Erythroblast (primary cell): Measurements from ENCODE around the gene TRMO.
"Not testable (repeated sequence)": the region's sequence is repeated elsewhere in the genome, so short reads cannot be mapped to it uniquely, and the experiment has no call there.

Experiments used
- DNase-seq, 2 experiments: peaks; one replicate each; lab custom pipeline; 2025; lab: John Stamatoyannopoulos, UW
- GATA1 ChIP-seq: IDR thresholded peaks from 2 replicates; pipeline ENCODE4 v1.6.1; 2011; ENCODE audit warnings: low read depth, mild to moderate bottlenecking, control low read depth, low read length, moderate library complexity
- POLR2A ChIP-seq: IDR thresholded peaks from 2 replicates; pipeline ENCODE4 v1.6.1; 2011; ENCODE audit warnings: mild to moderate bottlenecking, low read length

Gene TRMO

DNA sequence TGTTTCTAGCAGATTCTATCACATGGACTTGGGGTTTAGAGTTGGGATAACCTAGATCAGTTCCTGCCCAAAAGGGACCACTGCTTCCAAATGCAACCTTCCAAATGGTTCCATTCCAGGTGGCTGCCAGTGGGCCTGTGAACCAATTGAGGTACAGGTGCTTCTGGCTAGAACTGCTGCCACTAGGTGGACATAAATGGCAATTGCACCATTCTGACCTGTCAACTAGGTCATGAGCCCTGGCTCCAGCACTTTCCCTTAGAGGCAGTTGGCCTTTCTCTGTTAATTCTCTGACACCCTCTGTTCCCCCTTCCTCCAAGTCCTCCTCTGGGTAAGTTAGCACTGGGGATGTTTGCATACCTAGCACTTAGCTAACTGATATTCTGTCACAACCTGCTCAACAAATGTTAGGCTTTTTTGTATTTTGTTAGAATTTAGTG lies 32.3 kb upstream of the TRMO start:
- peak; percentile 87 to 89 for DNase-seq
- TF ChIP-seq POLR2A, result peak; percentile 27
- TF ChIP-seq GATA1, result no peak

DNA sequence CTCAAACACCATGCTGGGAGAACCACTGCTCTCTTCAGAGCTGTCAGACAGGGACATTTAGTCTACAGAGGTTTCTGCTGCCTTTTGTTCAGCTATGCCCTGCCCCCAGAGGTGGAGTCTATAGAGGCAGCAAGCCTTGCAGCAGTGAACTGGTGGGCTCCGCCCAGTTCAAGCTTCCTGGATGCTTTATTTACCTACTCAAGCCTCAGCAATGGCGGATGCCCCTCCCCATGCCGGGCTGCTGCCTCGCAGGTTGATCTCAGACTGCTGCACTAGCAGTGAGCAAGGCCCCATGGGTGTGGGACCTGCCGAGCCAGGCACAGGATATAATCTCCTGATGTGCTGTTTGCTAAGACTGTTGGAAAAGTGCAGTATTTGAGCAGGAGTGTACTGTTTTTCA lies 28.6 kb upstream of the TRMO start:
- not testable (repeated sequence) for DNase-seq

DNA sequence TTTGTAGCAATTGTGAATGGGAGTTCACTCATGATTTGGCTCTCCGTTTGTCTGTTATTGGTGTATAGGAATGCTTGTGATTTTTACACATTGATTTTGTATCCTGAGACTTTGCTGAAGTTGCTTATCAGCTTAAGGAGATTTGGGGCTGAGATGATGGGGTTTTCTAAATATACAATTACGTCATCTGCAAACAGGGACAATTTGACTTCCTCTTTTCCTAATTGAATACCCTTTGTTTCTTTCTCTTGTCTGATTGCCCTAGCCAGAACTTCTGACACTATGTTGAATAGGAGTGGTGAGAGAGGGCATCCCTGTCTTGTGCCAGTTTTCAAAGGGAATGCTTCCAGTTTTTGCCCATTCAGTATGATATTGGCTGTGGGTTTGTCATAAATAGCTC lies 24.8 kb upstream of the TRMO start:
- not testable (repeated sequence) for DNase-seq

DNA sequence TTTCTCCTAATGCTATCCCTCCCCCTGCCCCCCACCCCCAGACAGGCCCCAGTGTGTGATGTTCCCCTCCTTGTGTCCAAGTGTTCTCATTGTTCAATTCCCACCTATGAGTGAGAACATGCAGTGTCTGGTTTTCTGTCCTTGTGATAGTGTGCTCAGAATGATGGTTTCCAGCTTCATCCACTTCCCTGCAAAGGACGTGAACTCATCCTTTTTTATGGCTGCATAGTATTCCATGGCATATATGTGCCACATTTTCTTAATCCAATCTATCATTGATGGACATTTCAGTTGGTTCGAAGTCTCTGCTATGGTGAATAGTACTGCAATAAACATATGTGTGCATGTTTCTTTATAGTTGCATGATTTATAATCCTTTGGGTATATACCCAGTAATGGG lies 23.2 kb upstream of the TRMO start:
- DNase-seq, result not testable (repeated sequence)

DNA sequence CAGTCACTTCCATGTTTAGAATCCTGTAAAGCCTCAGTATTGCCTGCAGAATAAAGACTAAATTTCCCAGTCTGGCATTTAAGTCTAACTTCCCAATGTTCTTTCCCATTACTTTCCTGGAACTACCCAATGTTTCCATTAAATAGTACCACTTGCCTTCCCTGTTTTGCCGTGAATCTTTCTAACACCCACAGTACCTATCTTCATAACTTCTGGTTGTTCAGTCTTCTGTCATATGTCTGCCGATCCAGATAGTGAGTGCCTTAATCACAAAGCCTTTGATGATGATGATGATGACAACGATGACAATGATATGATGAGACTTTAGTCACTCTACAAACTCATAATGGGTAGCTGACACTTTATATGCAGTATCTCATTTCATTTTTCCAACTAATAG lies 22.3 kb upstream of the TRMO start:
- peak; percentile 55 to 80 for DNase-seq
- TF ChIP-seq POLR2A (no peak), GATA1 (no peak)

DNA sequence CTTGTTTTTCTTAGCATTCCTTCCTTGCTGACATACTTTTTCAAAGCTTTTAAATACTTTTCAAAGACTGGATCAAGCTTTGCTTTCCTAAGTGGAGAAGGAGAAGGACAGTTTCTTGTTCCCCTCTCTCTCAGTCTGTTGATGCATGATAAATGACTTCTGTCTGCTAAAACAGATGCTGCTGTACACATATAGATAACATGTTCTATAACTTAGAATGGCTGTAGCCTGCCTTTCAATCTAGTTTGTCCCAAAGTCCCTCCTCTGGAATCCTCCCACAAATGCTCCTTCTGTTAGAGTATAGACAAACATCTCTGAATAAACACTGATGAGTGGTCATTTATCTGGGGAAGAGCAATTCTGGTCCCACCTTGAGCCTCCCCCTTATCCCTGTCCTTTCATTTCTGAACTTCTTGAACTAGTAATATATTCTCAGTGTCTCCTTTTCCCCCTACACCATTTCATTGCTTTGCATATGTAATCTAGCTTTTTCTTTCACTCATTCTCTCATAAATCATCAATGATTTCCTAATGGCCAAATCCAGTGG lies 21.1 kb upstream of the TRMO start:
- DNase-seq, result peak; percentile 88 to 95
- TF ChIP-seq POLR2A (peak; percentile 84), GATA1 (peak; percentile 80)

DNA sequence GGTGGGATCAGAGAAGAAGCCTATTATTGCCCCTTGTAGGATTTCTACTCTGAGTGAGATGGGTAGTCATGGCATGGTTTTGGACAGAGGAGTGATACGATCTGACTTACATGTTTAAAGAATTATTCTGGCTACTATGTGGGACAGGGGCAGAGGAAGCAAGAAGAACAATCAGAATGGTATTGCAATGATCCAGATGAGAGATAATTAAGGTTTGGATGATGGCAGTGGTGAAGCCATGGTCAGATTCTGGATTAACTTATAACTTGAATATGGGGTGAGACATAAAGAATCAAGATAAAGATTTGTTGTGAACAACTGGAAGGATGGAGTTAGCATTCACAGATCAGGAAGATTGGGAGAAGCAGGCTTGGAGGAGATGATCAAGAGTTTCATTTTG lies 19.0 kb upstream of the TRMO start:
- TF ChIP-seq GATA1, result no peak
- no peak for TF ChIP-seq POLR2A
- DNase-seq, result no peak

DNA sequence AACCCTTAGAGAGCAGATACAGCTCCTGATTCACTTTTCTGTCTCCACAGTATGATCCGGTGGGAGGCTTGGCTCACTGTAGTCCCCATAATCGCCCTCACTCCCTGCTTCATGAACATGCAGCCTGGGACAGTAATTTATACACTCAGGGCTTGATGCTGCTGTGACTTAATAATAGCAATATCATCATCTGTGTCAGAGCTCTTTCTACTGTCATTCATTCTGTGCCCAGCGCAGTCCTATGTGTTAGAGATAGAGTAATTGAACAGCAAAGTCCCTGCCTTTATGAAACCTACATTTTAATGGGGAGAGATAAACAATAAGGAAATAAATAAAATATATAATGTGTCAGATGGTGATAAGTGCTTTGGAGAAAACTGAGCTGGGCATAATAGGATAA lies 18.4 kb upstream of the TRMO start:
- peak; percentile 72 to 78 for DNase-seq
- no peak for TF ChIP-seq GATA1
- peak; percentile 46 for TF ChIP-seq POLR2A

DNA sequence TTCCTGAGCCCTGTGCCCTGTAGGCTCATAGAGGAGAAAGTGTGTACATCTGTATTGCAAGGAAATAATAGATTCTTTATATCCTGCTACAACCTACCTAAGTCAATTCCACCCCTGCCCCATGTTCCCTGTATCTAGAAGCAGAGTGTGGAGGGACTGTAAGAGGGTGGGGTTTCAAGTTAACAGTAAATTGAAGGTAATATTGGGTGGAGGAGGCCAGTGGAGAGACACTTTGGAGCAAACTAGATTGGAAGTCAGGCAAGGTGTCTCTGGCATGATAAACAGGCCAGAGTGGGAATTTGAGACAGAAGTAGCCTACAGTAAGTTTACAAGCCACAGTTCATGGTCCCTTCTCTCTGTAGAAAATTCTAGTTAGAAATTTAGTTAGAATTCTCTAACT lies 17.9 kb upstream of the TRMO start:
- peak; percentile 87 to 92 for DNase-seq
- TF ChIP-seq POLR2A (peak; percentile 73), GATA1 (no peak)

DNA sequence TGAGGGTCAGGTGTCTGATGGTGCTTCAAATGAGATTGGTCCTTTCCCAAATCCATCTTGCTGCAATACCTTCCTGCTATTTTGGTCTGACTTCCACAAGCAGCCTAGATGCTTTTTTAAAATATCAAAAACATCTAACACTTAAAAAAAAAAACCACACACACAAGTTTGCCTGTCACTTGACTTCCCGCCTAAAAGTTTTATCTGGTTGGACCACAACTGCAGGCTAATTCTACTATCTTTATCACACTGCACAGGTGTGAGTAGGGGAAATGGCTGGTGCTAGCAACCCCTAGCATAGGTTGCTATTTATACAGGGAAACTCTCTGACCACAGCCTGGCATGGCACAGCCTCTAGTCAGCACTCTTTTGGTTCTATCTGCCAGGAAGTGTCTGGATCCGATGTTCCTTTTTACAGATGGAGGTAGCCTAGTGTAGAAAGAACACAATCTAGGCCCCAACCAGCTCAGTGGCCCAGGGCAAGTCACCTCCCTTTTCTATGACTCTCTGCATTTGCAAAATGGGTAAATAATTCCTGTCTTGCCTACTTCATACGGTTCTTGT lies 15.9 kb upstream of the TRMO start, which contains the start of gene HEMGN:
Gene HEMGN, minus strand, starts transcription at position 92 of the 564 bp plus-strand sequence. Its CDS starts 36 bp downstream, at position 56.
- DNase-seq, result peak; percentile 94 to 99
- TF ChIP-seq POLR2A, result peak; percentile 91
- TF ChIP-seq GATA1, result peak; percentile 59

DNA sequence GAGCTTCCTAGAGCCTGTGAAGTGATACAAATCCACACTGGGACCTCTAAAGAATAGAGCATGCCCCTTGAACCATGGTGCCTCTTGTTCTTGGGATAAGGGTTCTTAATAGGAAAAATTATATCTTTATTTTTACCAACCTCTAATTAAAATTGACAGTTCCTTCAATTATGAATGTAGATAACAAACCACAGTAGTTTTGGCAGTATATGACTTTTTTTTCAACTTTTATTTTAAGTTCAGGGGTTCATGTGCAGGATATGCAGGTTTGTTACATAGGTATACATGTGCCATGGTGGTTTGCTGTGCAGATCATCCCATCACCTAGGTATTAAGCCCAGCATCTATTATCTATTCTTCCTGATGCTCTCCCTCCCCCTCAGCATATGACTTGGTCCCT lies 14.7 kb upstream of the TRMO start:
- TF ChIP-seq POLR2A (no peak), GATA1 (no peak)
- peak; percentile 70 to 71 for DNase-seq

DNA sequence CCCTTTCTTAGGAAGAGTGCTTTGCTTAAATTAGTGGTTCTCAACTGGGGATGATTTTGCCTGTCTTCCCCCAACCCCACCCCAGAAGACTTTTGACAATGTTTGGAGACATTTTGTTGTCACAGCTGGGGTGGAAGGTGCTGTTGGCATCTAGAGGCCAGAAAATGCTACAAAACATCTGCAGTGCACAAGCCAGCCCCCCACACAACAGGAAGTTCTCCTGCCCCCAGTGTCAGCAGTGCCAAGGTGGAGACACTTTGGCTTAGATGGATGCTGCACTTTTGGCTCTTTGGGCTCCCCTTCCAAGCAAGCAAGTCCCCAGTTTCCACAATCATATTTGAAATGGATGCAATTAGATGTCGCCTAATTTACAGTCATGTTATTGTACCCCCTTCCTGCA lies 13.0 kb upstream of the TRMO start:
- TF ChIP-seq GATA1 (no peak), POLR2A (peak; percentile 11)
- DNase-seq, result no peak

DNA sequence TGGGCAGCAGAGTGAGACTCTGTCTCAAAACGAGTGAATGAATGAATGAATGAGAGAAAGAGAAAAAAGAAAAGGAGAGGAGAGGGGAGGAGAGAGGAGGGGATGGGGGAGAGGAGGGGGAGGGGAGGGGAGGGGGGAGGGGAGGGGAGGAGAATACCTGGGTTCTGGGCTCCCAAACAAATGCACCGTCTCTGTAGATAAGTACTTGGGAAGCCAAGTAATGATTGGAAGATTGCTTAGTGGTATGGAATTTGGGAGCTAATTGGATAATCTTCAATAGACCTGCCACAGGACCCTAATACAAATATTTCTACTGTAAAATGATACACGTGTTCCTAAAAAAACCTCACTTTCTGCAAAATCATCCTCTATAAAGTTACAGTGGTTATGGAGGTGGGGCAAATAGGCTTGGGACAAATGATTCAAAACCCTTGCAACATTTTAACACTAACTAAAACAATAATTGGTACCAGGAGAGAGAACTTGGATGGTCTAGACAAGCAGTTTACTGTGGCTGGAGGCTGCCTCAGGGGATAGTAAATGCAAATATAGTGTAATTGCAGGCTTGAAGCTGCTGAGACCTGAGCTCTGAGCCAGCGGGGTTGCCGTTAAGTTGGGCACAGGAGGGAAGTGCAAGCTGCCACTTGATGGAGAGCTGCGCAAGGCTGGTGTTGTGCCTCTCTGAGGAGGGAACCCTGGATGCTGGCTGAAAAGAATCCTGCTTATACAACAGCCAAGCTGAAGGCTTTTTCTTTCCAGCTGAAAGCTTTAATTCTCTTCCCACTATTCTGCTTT lies 12.2 kb upstream of the TRMO start:
- peak; percentile 42 to 57 for DNase-seq
- TF ChIP-seq GATA1 (no peak), POLR2A (no peak)

DNA sequence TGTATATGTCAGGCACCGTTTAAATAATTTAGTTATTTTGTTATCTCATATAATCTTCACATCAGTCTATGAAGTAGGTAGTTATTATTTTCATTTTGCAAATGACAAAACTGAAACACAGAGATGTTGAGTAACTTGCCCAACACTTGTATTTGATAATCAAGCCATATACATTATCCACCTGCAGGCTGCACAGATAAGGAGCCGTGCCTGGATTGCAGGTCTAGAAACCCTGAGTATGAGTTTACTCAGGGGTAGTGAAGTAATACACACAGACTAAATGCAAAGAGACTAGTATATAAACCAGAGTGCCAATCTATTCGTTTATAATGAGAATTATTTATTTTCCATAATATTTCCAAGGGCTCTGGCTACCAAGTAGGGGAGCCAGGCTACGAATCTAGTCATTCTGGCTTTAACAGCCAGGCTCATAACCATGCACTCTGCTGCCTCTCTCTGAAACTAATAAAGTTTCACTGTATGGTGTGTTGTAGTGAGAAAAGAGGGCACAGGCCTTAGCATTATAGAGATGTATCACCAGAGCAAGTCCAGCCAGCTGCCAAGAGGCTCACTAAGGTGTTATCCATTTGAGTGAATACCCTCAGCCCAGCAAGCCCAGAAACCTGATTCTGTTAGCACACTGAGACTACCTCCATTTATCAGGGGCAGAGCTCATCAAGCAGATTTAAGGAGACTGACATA lies 11.1 kb upstream of the TRMO start:
- DNase-seq, result peak; percentile 51 to 60
- peak; percentile 42 for TF ChIP-seq POLR2A
- TF ChIP-seq GATA1, result no peak
